ENCODE data around the gene SCUBE1. TPM values are rescaled to one million over a fixed set of nuclear protein-coding genes. Genes with fewer than 3 reads are reported as not detected.

Gene SCUBE1
- total and polyA plus RNA-seq, 2 experiments from 2014 or later, result 0.81 to 3.2 TPM

DNA sequence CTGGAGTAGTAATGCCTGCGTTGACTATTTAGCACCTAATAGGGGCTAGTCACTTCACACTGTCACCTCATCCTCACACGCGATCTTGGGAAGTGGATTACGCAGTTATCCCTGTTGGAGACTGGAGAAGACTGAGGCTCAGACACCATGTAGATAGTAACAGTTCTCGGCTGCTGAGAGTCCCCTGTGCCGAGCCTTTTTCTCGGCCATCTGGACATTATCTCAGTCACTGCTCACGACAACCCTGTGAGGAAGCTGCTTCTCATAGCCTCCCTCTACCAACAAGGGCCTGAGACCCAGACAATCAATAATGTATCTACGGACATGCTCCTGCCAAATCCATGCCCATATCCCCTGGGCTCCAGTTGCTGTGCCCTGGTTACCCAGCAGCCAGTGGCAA lies 25.9 kb downstream of the SCUBE1 start (continued):
- TF ChIP-seq ZNF462 (CRISPR knock-in tag; IDR thresholded peaks at IDR 0.05), result no peak
- TF ChIP-seq ZNF331 (CRISPR knock-in tag; IDR thresholded peaks at IDR 0.05; ENCODE audit: low read depth), result no peak
- no peak for TF ChIP-seq ETS1 (IDR thresholded peaks at IDR 0.05)
- no peak for TF ChIP-seq POLR2AphosphoS5 (IDR thresholded peaks at IDR 0.05; ENCODE audit: low read depth)
- no peak for TF ChIP-seq JUNB (IDR thresholded peaks at IDR 0.05; ENCODE audit: unreplicated experiment)
- TF ChIP-seq EZH2phosphoT487 (IDR thresholded peaks at IDR 0.05; ENCODE audit: unreplicated experiment), result no peak
- no peak for TF ChIP-seq EZH2 (IDR thresholded peaks at IDR 0.05; ENCODE audit: low read depth, unreplicated experiment)
- TF ChIP-seq, protein P1, sequence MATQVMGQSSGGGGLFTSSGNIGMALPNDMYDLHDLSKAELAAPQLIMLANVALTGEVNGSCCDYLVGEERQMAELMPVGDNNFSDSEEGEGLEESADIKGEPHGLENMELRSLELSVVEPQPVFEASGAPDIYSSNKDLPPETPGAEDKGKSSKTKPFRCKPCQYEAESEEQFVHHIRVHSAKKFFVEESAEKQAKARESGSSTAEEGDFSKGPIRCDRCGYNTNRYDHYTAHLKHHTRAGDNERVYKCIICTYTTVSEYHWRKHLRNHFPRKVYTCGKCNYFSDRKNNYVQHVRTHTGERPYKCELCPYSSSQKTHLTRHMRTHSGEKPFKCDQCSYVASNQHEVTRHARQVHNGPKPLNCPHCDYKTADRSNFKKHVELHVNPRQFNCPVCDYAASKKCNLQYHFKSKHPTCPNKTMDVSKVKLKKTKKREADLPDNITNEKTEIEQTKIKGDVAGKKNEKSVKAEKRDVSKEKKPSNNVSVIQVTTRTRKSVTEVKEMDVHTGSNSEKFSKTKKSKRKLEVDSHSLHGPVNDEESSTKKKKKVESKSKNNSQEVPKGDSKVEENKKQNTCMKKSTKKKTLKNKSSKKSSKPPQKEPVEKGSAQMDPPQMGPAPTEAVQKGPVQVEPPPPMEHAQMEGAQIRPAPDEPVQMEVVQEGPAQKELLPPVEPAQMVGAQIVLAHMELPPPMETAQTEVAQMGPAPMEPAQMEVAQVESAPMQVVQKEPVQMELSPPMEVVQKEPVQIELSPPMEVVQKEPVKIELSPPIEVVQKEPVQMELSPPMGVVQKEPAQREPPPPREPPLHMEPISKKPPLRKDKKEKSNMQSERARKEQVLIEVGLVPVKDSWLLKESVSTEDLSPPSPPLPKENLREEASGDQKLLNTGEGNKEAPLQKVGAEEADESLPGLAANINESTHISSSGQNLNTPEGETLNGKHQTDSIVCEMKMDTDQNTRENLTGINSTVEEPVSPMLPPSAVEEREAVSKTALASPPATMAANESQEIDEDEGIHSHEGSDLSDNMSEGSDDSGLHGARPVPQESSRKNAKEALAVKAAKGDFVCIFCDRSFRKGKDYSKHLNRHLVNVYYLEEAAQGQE (IDR thresholded peaks at IDR 0.05; ENCODE audit: unreplicated experiment), result no peak
